PFSK-1 (cell line): ENCODE results near the gene FNIP2.

Source experiments
- POLR2AphosphoS5 ChIP-seq: IDR thresholded peaks from 2 replicates; pipeline ENCODE4 v1.6.1; 2012; ENCODE audit warnings: low read depth, mild to moderate bottlenecking, control low read depth, low read length, moderate library complexity
- REST ChIP-seq, 2 experiments: IDR thresholded peaks; 2 replicates each; pipeline versions ENCODE4 v1.6.1 to v1.8.0; 2011 to 2012; ENCODE audit warnings: low read depth in 2 of 2, low read length in 2 of 2, control low read depth in 1 of 2, inconsistent platforms in 1 of 2, mild to moderate bottlenecking in 1 of 2, moderate library complexity in 1 of 2; ENCODE audit not compliant: insufficient read depth in 1 of 2
- SIN3A ChIP-seq: IDR thresholded peaks from 2 replicates; pipeline ENCODE4 v1.6.1; 2012; ENCODE audit warnings: mild to moderate bottlenecking, low read length, moderate library complexity, borderline replicate concordance; ENCODE audit not compliant: insufficient read depth

DNA sequence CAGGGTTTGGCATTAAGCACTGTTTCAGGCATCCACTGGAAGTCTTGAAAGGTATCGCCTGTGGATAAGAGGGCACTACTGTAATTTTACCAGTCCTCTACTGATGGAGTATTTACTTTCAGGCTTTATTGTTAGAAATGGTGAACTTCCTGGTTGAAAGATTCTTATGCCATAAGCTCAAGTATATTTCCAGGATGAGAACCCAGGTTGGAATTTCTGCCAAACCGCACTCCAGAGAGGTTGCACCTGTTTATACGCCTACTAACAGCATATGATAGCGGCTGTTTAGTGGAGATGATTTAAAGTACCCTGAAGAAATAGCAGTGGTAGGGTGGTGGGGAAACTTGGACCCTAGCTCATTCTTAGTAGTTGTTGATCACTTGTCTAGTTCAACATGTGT, 9.9 kb downstream of the FNIP2 start:
- TF ChIP-seq SIN3A (no peak), POLR2AphosphoS5 (no peak), REST (IDR thresholded peaks at IDR 0.05; ENCODE audit: insufficient read depth in 1 of 2, low read depth in 2 of 2, low read length in 2 of 2) (no peak)
